Activated naive CD4-positive, alpha-beta T cell treated with anti-CD3 and anti-CD28 coated beads, Interleukin-2, amount 10 ng/mL, durations not matched to agents 7 days and 5 days (primary cell): ENCODE measurements around the gene PPM1K.
A peak's percentile ranks its signal among the peaks of the same experiment; 100 is the strongest.

ENCODE experiments used
- CTCF ChIA-PET: fragments of 350-600 bp; sonication (Branson Sonifier 250); formaldehyde crosslinking; loops from one replicate; lab custom pipeline; 2021; ENCODE audit warnings: antibody characterized with exemption; lab: Charles Lee
- DNase-seq: peaks from one replicate; pipeline ENCODE4 v3.0.0-alpha.2; 2020
- H3K27ac Mint-ChIP-seq: one replicate; pipeline ENCODE4 v1.8.0; 2021; ENCODE audit warnings: mild to moderate bottlenecking, moderate library complexity, mixed read lengths
- H3K27me3 Mint-ChIP-seq: one replicate; pipeline ENCODE4 v1.8.0; 2021; ENCODE audit warnings: mild to moderate bottlenecking, mixed read lengths
- H3K36me3 Mint-ChIP-seq: one replicate; pipeline ENCODE4 v1.8.0; 2021; ENCODE audit warnings: mixed read lengths
- H3K4me1 Mint-ChIP-seq: one replicate; pipeline ENCODE4 v1.8.0; 2021; ENCODE audit warnings: mixed read lengths
- H3K4me3 Mint-ChIP-seq: one replicate; pipeline ENCODE4 v1.8.0; 2021; ENCODE audit warnings: mild to moderate bottlenecking, moderate library complexity, mixed read lengths
- H3K9me3 Mint-ChIP-seq: one replicate; pipeline ENCODE4 v1.8.0; 2021; ENCODE audit warnings: mixed read lengths

PPM1K gene

GRCh38 chr4:88223516-88223915 is 60.8 kb downstream of the PPM1K start:
- Mint-ChIP-seq H3K27ac (no peak overlapping the region), H3K27me3 (no peaks in the 10 kb centered on the region), H3K4me3 (no peak overlapping the region), H3K36me3 (peaks cover 3% of the 10 kb centered on the region), H3K9me3 (peaks cover 7% of the 10 kb centered on the region), H3K4me1 (peaks cover 10% of the 10 kb centered on the region)
- CTCF ChIA-PET = interaction anchor here (3.6 kb wide), 1 partner anchor 291 kb away, joined by 24 read pairs; no protein-coding TSS in a partner anchor
- no peak for DNase-seq

- Mint-ChIP-seq H3K27me3 (peaks cover 3% of the 10 kb centered on the region), H3K4me3 (no peak overlapping the region), H3K4me1 (peaks cover 7% of the 10 kb centered on the region), H3K9me3 (peaks cover 7% of the 10 kb centered on the region), H3K36me3 (peaks cover 3% of the 10 kb centered on the region), H3K27ac (no peak overlapping the region)
- CTCF ChIA-PET = interaction anchor here (0.6 to 5.8 kb wide), 19 partner anchors 10 to 307 kb away, joined by 3 to 138 read pairs (median 4); partner anchors contain the start of genes PPM1K and PYURF
- DNase-seq = no peak
These were observed 65.3 kb downstream of the PPM1K start for GRCh38 chr4:88219099-88219498.

- Mint-ChIP-seq H3K27me3 (peaks cover 7% of the 10 kb centered on the region), H3K9me3 (peaks cover 6% of the 10 kb centered on the region), H3K4me1 (peaks cover 7% of the 10 kb centered on the region), H3K4me3 (no peak overlapping the region), H3K36me3 (peaks cover 3% of the 10 kb centered on the region), H3K27ac (no peak overlapping the region)
- DNase-seq = no peak
- CTCF ChIA-PET = interaction anchor here (1.1 to 5.8 kb wide), 3 partner anchors 152 to 299 kb away, joined by 3 to 138 read pairs (median 4); partner anchors contain the start of gene HERC6
These were observed 67.2 kb downstream of the PPM1K start for GRCh38 chr4:88217169-88217568.

DNA sequence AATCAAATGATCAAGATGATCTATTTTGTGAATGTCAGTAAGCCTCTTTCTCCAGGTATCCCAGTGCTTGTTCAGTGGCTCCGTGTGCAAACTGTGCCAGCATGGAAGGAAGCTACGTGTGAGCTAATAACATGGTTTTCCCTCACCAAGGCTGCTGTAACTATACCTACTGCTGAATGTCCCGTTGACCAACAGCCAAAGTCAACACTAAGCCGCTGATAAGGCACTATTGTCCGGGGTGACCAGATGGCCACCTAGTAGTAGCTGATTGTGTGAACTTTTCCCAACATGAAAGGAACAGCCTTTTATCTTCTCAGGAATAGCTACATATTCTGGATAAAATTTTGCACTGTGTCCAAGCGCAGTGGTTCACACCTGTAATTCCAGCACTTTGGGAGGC is 68.0 kb downstream of the PPM1K start:
- Mint-ChIP-seq H3K27ac (no peak overlapping the region), H3K9me3 (peaks cover 2% of the 10 kb centered on the region), H3K4me3 (no peak overlapping the region), H3K36me3 (peaks cover under 1% of the 10 kb centered on the region), H3K4me1 (peaks cover 7% of the 10 kb centered on the region), H3K27me3 (peaks cover 7% of the 10 kb centered on the region)
- no peak for DNase-seq
- CTCF ChIA-PET = interaction anchor here (1.1 to 5.8 kb wide), 3 partner anchors 153 to 300 kb away, joined by 3 to 138 read pairs (median 4); partner anchors contain the start of gene HERC6

GRCh38 chr4:88215351-88215750 is 69.0 kb downstream of the PPM1K start:
- peaks cover 7% of the 10 kb centered on the region for H3K4me1 Mint-ChIP-seq
- peaks cover 7% of the 10 kb centered on the region for H3K27me3 Mint-ChIP-seq
- H3K4me3 Mint-ChIP-seq = no peak overlapping the region
- CTCF ChIA-PET = interaction anchor here (1.1 to 5.8 kb wide), 2 partner anchors 11 to 301 kb away, joined by 3 to 138 read pairs; no protein-coding TSS in a partner anchor
- no peaks in the 10 kb centered on the region for H3K9me3 Mint-ChIP-seq
- DNase-seq = no peak
- no peak overlapping the region for H3K27ac Mint-ChIP-seq
- H3K36me3 Mint-ChIP-seq = no peaks in the 10 kb centered on the region

DNA sequence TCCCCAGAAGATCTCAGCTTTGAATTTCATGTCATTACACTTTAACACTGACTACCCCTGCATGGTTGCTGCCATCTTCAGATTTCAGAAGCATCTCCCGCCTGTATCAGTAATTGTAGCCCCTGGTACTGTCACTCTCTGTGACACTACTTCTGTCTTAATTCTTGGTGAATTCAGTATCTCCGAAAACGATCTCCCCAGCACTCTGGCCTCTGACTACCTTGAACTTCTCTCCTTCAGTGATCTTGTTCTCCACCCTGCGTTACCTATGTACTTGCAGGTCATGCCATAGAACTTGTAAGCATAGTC is 72.2 kb downstream of the PPM1K start:
- Mint-ChIP-seq H3K27ac (no peak overlapping the region), H3K36me3 (no peaks in the 10 kb centered on the region), H3K4me1 (no peaks in the 10 kb centered on the region), H3K4me3 (no peak overlapping the region), H3K9me3 (no peaks in the 10 kb centered on the region), H3K27me3 (peaks cover 7% of the 10 kb centered on the region)
- DNase-seq = no peak
- CTCF ChIA-PET = interaction anchor here (0.7 to 4.6 kb wide), 24 partner anchors 14 to 363 kb away, joined by 3 to 67 read pairs (median 4); no protein-coding TSS in a partner anchor

GRCh38 chr4:88211473-88212252 is 72.7 kb downstream of the PPM1K start:
- no peak overlapping the region for H3K27ac Mint-ChIP-seq

GRCh38 chr4:88208156-88208555 is 76.2 kb downstream of the PPM1K start:
- Mint-ChIP-seq H3K9me3 (no peaks in the 10 kb centered on the region), H3K4me1 (no peaks in the 10 kb centered on the region), H3K27ac (no peak overlapping the region), H3K27me3 (peaks cover 5% of the 10 kb centered on the region), H3K36me3 (no peaks in the 10 kb centered on the region), H3K4me3 (no peak overlapping the region)
- CTCF ChIA-PET = no interaction called here
- DNase-seq = no peak

More at GRCh38 chr4:88211473-88212252, 72.7 kb downstream of the PPM1K start:
- Mint-ChIP-seq H3K36me3 (no peaks in the 10 kb centered on the region), H3K4me1 (no peaks in the 10 kb centered on the region), H3K27me3 (peaks cover 7% of the 10 kb centered on the region), H3K9me3 (no peaks in the 10 kb centered on the region), H3K4me3 (no peak overlapping the region)
- DNase-seq = peak; percentile 61
- CTCF ChIA-PET = interaction anchor here (0.6 to 4.6 kb wide), 27 partner anchors 14 to 362 kb away, joined by 3 to 67 read pairs (median 3); no protein-coding TSS in a partner anchor
